AG20443 (cell line): ENCODE measurements around the gene SLC5A3.
A peak's percentile ranks its signal among the peaks of the same experiment; 100 is the strongest.

ENCODE experiments used
- DNase-seq: peaks from one replicate; pipeline ENCODE4 v3.0.0; 2012; ENCODE audit warnings: low spot score, mixed read lengths

SLC5A3 gene

GRCh38 chr21:34071683-34072082 lies 1.7 kb upstream of the SLC5A3 start:
- DNase-seq = no peak

DNA sequence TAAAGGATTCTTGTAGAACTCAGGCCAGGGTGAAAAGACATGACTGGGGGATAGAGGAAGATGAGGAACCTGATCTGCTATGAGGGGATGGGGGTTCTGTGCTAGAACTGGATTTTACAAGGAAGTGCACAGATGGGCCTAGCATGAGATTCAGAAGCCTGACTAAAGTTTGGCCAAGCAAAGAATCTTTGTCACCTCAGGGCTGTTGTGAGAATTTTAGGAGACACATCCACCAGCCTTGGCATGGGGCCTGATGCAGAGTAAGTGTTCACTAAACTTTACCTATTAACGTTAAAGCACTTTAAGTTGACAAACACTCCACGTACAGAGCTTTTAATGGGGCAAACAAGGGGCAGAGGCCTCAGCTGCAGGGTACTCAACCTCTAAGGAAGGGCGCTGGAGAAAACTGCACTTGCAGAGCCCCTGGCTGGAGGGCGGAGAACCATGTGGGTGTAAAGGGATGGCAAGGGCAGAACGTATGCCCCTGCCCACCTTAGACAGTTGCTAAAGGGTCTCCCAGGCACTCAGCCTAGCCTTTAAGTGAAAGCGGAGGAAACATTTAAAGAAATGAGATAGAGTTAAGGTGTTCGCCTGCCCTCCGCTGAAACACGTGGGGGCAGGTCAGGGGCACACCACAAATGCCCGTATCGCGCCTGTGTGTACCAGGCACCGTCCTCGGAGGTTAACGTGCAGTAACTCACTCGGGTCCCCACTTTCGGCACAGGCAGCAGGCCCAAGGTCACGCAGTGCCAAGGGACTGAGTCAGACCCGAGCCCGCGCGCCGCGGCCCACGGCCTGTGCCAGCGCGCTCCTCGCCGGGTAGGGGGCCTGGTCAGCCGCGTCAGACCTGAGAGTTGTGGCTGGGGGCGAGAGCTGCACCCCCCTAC lies 990 bp upstream of the SLC5A3 start:
- peak; percentile 52 for DNase-seq

DNA sequence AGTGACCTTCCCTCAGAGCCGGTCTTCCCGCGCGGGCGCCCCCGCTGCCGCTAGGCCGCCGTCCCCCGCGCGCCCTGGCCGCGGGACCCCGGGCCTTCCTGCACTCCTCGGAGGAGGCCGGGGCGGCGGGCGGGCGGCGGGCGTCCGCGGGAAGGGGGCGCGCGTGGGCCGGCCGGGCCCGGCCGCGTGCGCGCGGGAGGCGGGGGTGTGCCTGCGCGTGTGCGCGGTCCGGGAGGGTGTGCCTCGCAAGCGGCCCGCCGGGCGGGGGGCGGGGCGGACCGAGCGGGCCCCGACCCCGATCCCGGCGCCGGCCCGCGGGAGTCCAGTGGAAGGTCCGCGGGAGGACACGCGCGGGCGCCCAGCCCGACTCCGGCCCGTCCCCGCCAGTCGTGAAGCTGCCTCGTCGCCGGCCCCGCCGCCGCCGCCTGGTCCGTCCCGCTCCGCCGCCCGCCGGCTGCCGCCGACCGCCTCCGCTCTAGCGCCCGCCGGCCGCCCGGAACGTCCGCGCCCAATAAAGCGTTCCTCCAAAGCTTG lies 438 bp downstream of the SLC5A3 start:
- peak; percentile 80 for DNase-seq

- DNase-seq = no peak
Observed at GRCh38 chr21:34074283-34075090, 1.1 kb downstream of the SLC5A3 start.

GRCh38 chr21:34075091-34075425 lies 1.7 kb downstream of the SLC5A3 start:
- no peak for DNase-seq

- no peak for DNase-seq
Observed at GRCh38 chr21:34075760-34076660, 2.6 kb downstream of the SLC5A3 start.

GRCh38 chr21:34076835-34077234 lies 3.5 kb downstream of the SLC5A3 start:
- DNase-seq = no peak

GRCh38 chr21:34077888-34078287 lies 4.5 kb downstream of the SLC5A3 start:
- DNase-seq = no peak

- DNase-seq = no peak
Observed at GRCh38 chr21:34078915-34079314, 5.5 kb downstream of the SLC5A3 start.

GRCh38 chr21:34080710-34081109 lies 7.3 kb downstream of the SLC5A3 start:
- no peak for DNase-seq

GRCh38 chr21:34082769-34083168 lies 9.4 kb downstream of the SLC5A3 start:
- DNase-seq = no peak

- DNase-seq = no peak
Observed at GRCh38 chr21:34083357-34083756, 10.0 kb downstream of the SLC5A3 start.

- DNase-seq = no peak
Observed at GRCh38 chr21:34085129-34085528, 11.8 kb downstream of the SLC5A3 start.

GRCh38 chr21:34086887-34087306 lies 13.5 kb downstream of the SLC5A3 start:
- DNase-seq = no peak

DNA sequence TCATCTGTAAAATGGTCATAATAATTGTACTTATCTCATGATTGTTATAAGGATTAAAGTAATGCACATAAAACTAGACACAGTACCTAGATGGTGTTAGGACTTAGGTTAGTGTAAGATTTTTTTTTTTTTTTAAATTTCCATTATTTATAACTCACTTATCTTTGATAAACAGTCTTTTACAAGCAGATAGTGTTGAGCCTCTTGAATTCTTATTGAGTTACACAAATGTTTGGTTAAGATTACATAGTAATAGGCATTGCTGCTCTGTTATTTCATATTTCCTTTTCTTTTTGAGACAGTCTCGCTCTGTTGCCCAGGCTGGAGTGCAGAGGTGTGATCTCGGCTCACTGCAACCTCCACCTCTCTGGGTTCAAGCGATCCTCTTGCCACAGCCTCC lies 15.4 kb downstream of the SLC5A3 start:
- no peak for DNase-seq

GRCh38 chr21:34091032-34091431 lies 17.7 kb downstream of the SLC5A3 start:
- DNase-seq = no peak

GRCh38 chr21:34091607-34092006 lies 18.2 kb downstream of the SLC5A3 start:
- DNase-seq = no peak

DNA sequence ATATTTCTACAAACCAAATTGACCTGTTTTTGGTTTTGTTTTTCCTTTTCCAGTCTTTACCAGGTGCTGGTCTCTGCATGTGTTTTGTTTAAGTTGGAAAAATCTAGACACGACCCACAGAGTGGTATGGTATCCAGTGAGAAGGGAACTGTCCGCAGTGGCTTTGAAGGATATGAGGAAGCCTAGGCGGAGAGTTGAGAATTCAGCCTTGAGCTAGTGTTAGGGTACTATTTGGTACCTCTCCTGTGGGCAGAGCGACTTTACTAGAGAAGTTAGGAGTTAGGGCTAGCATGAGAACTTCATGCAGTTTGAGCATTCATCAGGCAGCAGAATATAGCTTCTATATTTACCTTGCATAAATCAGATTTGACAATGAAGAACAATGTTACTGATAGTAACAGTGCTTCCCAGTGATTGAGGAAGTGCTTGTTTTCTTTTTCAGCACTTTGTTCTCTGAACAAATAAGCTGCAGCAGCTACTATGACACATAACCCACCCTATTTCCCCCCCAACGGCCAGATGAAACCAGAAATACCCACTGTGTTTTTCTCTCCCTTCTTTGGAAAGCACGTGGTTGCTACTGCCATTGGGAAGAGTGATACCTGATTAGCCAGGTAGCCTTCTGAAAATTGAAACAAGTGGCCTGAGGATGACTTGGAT lies 19.0 kb downstream of the SLC5A3 start:
- DNase-seq = no peak

- DNase-seq = no peak
Observed at GRCh38 chr21:34093083-34093482, 19.7 kb downstream of the SLC5A3 start.

GRCh38 chr21:34094949-34095348 lies 21.6 kb downstream of the SLC5A3 start:
- no peak for DNase-seq

- DNase-seq = no peak
Observed at GRCh38 chr21:34097442-34097841, 24.1 kb downstream of the SLC5A3 start.
